Islet of Langerhans (tissue), 1 donor: Measurements from ENCODE around the gene TARBP2.
A peak's percentile ranks its signal among the peaks of the same experiment; 100 is the strongest.

ENCODE experiments used
- FAIRE-seq: peaks from one replicate; lab custom pipeline; 2011; peaks lifted over from hg19 to GRCh38; lab: Jason Lieb, UNC

Gene TARBP2

DNA sequence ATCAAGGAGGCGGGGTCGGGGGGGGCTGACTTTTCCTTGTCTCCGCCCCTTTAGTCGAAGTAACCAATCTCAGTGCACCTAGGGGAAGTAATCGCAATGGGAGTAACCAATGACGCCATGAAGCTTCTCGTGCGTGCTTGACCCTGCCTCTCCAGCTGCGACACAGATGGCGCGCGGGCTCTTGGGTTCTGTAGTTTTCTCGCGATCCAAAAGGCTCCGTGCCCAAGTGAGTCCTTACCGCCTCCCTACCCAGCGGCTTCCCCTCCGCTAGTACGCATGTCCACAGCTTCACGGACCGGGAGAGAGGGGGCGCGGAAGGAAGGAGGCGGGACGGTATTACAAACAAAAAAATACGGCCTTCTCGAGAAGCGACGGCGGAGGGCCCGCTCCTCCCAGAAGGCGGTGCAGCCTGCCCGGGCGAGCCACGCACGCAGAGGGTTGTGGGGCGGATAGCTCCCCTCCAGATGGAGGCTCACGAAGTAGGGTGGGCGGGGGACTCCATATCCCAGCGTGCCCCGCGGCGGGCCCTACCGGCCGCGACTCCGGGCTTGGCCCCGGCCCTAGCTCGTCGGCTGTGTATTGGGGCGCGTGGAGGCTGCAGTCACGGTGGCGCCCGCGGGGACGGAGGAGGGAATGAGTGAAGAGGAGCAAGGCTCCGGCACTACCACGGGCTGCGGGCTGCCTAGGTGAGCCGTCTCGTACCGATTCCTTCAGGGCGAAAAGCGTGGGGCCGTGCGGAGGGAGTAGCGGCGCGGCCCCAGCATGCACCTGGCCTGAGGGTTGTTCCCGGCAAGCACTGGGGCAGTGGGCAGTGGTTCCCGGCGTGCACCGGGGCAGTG is at the start of gene TARBP2:
TSS of gene TARBP2 (plus strand) at position 508 of the 839 bp plus-strand sequence. CDS start at position 634, 126 bp downstream.
- peak; percentile 96 for FAIRE-seq

DNA sequence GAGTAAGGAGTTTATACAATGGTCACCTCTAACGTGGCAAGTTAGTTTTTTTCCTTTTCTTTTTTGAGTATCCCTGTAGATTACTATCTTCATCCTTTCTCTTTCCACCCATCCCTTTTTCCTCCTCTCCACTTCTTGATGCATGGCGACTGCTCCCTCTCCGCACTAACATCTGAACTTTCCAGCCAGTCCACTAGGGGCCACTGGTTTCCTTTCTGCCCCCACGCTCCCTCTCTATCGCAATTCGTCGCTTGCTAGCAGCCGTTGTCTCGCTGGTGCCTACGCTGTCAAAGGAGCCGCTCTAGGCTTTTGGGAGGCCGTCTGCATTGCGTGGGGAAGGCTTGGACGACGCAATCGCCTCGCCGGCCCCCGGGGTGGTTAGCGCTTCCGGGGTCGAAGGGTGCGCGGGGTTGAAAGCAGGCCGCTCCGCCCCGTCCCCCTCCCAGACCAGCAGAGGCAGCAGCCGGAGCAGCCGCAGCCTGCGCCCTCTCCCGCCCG is 49.4 kb upstream of the TARBP2 start, which contains the start of gene PCBP2:
TSS of gene PCBP2 (plus strand) at position 442 of the 498 bp plus-strand sequence. CDS start 2,699 bp downstream, outside the sequence.
- FAIRE-seq, result no peak

- no peak for FAIRE-seq
Observed at GRCh38 chr12:53452159-53453077, 48.7 kb upstream of the TARBP2 start.

DNA sequence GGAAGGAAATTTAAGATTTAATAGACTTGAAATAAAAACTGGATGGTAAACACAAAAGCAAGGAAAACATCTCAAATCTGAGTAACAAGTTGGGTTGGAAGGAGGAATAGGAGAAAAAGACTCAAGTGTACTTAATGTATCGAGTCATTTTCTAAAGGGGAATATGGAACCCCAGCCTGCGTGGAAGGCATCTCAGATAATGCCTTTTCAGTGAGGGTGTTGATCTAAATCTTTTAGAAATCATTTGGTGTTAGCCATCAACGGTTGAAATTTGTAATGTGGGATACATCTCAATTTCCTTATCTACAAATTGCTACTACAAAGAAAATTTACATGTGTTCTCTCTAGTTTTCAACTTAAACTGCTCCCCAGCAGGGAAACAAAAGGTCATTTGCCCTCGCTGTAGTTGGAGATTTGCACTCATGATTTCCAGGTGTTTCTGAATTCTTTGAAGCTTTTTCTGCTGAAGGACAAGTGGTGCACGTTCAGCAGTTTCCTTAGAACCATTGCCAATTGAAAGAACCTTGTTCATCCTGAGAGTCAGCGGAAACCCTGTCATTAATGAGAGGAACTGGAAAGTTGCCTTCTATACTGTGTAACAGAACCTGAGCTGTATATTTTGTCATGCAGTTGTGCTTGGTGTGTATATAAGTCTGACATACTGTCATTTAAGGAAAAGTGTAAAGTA is 47.0 kb upstream of the TARBP2 start:
- no peak for FAIRE-seq

GRCh38 chr12:53454707-53455106 is 46.4 kb upstream of the TARBP2 start:
- no peak for FAIRE-seq

DNA sequence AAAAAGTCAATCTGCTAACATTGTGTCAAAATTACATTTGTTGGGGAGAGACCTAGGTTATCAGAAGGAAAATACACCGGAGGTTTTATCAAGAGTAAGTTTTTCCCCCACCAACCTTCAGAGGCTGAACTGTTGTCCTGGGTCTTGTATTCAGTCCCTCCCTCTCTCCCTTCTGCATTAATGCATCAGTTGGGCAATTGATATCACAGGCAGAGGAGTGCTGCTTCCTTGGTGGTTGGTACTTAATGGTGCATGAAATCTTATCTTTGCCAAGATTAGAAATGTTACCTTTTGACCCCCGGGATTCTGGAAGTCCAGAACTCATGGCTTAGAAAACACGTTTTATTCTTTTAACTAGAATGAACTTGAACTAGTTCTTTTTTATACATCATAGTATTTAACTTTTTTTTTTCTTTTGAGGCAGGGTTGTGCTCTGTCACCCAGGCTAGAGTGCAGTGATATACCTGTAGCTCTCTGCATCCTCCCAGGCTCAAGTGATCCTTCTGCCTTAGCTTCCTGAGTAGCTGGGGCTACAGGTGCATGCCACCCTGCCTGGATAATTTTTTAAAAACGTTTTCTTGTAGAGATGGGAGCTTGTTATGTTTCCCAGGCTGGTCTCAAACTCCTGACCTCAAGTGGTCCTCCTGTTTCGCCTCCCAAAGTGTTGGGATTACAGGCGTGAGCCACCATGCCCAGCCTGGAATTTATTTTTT is 44.3 kb upstream of the TARBP2 start:
- FAIRE-seq, result no peak

DNA sequence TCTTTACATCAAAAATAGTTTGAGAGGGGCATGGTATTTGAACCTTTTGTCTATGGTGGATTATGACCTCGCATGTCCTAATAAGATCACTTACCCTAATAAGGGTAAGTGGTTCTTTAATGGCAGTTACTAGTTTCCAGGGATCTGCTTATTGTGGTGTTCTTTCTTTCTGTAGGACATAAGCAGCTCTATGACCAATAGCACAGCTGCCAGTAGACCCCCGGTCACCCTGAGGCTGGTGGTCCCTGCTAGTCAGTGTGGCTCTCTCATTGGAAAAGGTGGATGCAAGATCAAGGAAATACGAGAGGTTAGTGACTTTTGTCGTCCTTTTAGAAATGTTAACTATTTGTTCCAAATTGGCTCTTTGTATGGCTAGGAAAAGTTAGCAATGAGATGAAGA is 42.0 kb upstream of the TARBP2 start:
- FAIRE-seq, result no peak

DNA sequence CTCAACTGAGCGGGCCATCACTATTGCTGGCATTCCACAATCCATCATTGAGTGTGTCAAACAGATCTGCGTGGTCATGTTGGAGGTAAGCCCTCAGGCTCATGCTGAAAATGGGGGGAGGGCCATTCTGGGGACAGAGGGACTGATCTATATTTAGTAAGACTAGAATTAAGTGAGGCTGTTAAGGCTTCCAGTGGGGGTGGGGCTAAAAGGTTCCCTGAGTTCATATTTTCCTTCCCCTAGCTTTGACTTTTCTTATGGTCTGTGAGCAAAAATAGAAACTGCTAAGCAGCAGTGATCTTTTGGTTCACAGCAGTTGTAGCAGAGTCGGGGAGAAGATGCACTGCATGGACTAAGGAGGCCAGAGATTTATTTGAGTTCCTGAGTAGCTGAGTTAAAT is 40.0 kb upstream of the TARBP2 start:
- no peak for FAIRE-seq

- no peak for FAIRE-seq
Observed at GRCh38 chr12:53461591-53461990, 39.5 kb upstream of the TARBP2 start.

DNA sequence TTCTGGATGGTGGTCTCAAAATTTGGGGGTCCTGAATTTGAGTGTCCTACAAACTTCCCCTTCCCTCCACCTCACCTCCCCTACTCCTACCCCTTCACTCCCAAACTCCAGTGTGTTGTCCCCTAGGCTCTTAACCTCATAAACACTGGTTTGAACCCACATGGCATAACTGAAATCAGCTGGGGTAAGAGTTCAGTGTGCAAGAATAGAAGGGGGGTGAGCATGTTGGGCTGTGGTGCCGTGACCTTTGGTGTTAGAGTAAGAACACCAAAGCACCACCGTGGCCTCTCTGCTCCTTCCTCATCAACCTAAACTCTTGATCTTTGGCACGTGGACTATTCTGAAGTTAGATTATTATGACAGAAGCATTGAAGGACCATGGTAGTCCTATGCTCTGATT is 38.1 kb upstream of the TARBP2 start:
- no peak for FAIRE-seq

- no peak for FAIRE-seq
Observed at GRCh38 chr12:53463802-53464560, 37.1 kb upstream of the TARBP2 start.

- no peak for FAIRE-seq
Observed at GRCh38 chr12:53464685-53465418, 36.2 kb upstream of the TARBP2 start.

GRCh38 chr12:53465679-53466078 is 35.4 kb upstream of the TARBP2 start:
- FAIRE-seq, result no peak

DNA sequence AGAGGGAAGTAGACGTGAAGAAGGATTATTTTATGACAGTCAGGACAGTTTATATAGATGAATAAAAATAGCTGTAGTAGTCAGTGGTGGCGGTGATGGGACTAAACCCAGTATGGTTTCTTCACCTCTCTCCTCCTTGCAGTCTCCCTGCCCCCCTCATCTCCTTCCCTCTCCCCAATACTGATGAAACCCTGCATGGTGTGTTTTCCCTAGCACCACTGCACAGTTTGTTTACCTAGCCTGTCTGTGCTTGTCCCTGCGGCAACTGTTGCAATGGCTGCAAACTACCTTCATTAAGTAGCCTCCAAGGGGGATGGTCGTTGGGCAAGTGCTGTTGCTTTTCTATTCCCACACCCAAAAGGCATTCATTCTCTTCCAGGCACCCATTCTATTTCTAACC is 34.4 kb upstream of the TARBP2 start:
- no peak for FAIRE-seq

GRCh38 chr12:53467082-53467481 is 34.0 kb upstream of the TARBP2 start:
- no peak for FAIRE-seq

- FAIRE-seq, result no peak
Observed at GRCh38 chr12:53467880-53468279, 33.2 kb upstream of the TARBP2 start.

GRCh38 chr12:53468282-53468681 is 32.8 kb upstream of the TARBP2 start:
- FAIRE-seq, result no peak

DNA sequence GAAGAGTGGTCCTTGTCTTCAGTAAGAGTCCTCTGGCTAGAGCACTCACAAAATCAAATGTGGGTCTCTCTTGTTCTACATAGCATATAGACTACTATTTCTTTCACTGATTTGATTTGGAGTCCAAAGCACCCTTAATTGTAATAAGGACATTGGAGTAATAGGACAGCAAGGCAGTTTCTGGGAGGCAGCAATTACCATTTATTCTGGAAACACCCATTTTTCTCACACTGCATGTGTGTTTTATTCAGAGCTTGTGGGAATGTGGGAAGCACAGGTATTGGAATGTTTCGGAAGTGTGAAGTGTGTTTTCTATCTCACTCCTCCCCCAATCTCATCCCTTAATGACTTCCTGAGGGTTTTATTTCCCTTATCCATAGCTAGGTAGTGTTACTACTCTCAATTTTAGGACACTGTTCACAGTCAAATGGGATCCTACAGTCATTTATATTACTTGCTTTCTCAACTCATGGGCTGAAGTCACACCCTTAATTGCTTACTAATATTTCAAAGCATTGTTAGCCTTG is 29.0 kb upstream of the TARBP2 start:
- FAIRE-seq, result no peak

- FAIRE-seq, result no peak
Observed at GRCh38 chr12:53474077-53474476, 27.0 kb upstream of the TARBP2 start.

DNA sequence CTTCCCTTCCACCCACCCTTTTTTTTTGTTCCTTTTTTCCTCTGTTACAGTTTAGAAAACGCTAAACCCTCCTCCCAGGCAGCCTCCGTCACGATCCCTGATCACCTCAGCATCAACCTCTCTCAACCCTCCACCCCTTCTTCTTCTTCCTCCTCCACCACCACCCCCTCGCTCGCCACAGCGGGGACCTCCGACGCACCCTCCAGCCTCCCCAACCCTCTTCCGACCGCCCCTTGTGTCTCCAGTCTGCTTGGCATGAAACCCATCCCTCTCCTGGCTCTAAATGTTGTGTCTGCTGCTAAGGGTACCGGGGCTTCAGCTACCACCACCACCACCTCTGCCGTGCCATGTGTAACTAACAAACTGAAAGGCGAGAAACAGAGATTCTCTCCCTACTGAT is 26.3 kb upstream of the TARBP2 start:
- no peak for FAIRE-seq
